KMS-11 (cell line): Measurements from ENCODE around the gene TESMIN.

Experiments
- H2AFZ ChIP-seq: fragments of 200-600 bp; sonication (generic); 2 replicates; pipeline ENCODE4 v1.6.1; 2016; ENCODE audit warnings: antibody characterized with exemption, mixed run types, low read depth
- H3K27ac ChIP-seq: fragments of 200-600 bp; sonication (generic); 2 replicates; pipeline ENCODE4 v1.6.1; 2016; ENCODE audit warnings: mild to moderate bottlenecking, mixed run types
- H3K27me3 ChIP-seq: fragments of 200-600 bp; sonication (generic); 2 replicates; pipeline ENCODE4 v1.6.1; 2017; ENCODE audit warnings: mild to moderate bottlenecking, low read depth, mixed run types, moderate library complexity; ENCODE audit not compliant: insufficient read depth
- H3K36me3 ChIP-seq: fragments of 200-600 bp; sonication (generic); 2 replicates; pipeline ENCODE4 v1.6.1; 2017; ENCODE audit warnings: mild to moderate bottlenecking, mixed run types; ENCODE audit not compliant: insufficient read depth
- H3K4me1 ChIP-seq: fragments of 200-600 bp; sonication (generic); 2 replicates; pipeline ENCODE4 v1.6.1; 2016; ENCODE audit warnings: mild to moderate bottlenecking, low read depth, mixed run types; ENCODE audit not compliant: poor library complexity, severe bottlenecking
- H3K4me2 ChIP-seq: fragments of 200-600 bp; sonication (generic); 2 replicates; pipeline ENCODE4 v1.7.0; 2016; ENCODE audit warnings: mild to moderate bottlenecking, mixed run types
- H3K4me3 ChIP-seq: fragments of 200-600 bp; sonication (generic); IDR thresholded peaks from 2 replicates; pipeline ENCODE4 v1.6.1; 2017; ENCODE audit warnings: low read depth, low read length, mixed read lengths; ENCODE audit not compliant: insufficient read depth
- H3K79me2 ChIP-seq: fragments of 200-600 bp; sonication (generic); 2 replicates; pipeline ENCODE4 v1.6.1; 2016; ENCODE audit warnings: low read depth, mixed run types; ENCODE audit not compliant: insufficient read depth
- H3K9ac ChIP-seq: fragments of 200-600 bp; sonication (generic); 2 replicates; pipeline ENCODE4 v1.6.1; 2016; ENCODE audit warnings: mild to moderate bottlenecking, mixed run types
- H4K20me1 ChIP-seq: fragments of 200-600 bp; sonication (generic); 2 replicates; pipeline ENCODE4 v1.6.1; 2016; ENCODE audit warnings: mild to moderate bottlenecking, mixed run types; ENCODE audit not compliant: insufficient read depth
- TF ChIP-seq, protein P1 (sequence below): fragments of 200-600 bp; sonication (generic); conservative IDR thresholded peaks from 2 replicates; pipeline ENCODE4 v1.6.1; 2017; ENCODE audit warnings: low read depth, mild to moderate bottlenecking, antibody characterized with exemption, low read length, moderate library complexity, mixed read lengths

Gene TESMIN

DNA sequence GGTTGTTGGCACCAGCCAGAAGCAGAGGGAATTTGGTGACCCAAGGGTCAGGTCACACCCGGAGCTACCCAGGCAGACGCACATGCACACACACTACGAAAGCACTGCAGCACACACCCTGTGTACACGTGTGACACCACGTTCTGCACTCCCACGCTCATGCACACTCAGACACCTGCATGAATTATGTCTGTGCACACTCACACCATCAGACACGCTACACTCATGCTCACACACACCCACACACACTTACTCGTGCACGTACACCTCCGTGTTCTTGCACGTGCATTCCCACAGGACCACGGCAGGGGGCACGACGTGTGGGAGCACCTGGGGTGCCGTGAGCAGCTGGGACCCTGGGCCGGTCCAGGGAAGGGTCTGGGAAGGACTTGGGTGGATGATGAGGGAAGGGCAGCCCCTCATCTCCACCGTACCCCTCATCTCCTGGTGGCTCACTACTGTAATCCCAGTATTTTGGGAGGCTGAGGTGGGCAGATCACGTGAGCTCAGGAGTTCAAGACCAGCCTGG, 87.8 kb downstream of the TESMIN start:
- Histone ChIP-seq H3K36me3 (no peaks in the 10 kb centered on the region), H2AFZ (no peak overlapping the region), H3K4me2 (no peak overlapping the region), H3K79me2 (no peaks in the 10 kb centered on the region), H3K27ac (no peak overlapping the region), H4K20me1 (no peaks in the 10 kb centered on the region), H3K27me3 (peaks cover 20% of the 10 kb centered on the region; the same call in 1 of the 2 replicates), H3K9ac (no peak overlapping the region), H3K4me3 (no peak overlapping the region), H3K4me1 (no peaks in the 10 kb centered on the region)
- TF ChIP-seq, protein P1, sequence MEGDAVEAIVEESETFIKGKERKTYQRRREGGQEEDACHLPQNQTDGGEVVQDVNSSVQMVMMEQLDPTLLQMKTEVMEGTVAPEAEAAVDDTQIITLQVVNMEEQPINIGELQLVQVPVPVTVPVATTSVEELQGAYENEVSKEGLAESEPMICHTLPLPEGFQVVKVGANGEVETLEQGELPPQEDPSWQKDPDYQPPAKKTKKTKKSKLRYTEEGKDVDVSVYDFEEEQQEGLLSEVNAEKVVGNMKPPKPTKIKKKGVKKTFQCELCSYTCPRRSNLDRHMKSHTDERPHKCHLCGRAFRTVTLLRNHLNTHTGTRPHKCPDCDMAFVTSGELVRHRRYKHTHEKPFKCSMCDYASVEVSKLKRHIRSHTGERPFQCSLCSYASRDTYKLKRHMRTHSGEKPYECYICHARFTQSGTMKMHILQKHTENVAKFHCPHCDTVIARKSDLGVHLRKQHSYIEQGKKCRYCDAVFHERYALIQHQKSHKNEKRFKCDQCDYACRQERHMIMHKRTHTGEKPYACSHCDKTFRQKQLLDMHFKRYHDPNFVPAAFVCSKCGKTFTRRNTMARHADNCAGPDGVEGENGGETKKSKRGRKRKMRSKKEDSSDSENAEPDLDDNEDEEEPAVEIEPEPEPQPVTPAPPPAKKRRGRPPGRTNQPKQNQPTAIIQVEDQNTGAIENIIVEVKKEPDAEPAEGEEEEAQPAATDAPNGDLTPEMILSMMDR, result no peak

DNA sequence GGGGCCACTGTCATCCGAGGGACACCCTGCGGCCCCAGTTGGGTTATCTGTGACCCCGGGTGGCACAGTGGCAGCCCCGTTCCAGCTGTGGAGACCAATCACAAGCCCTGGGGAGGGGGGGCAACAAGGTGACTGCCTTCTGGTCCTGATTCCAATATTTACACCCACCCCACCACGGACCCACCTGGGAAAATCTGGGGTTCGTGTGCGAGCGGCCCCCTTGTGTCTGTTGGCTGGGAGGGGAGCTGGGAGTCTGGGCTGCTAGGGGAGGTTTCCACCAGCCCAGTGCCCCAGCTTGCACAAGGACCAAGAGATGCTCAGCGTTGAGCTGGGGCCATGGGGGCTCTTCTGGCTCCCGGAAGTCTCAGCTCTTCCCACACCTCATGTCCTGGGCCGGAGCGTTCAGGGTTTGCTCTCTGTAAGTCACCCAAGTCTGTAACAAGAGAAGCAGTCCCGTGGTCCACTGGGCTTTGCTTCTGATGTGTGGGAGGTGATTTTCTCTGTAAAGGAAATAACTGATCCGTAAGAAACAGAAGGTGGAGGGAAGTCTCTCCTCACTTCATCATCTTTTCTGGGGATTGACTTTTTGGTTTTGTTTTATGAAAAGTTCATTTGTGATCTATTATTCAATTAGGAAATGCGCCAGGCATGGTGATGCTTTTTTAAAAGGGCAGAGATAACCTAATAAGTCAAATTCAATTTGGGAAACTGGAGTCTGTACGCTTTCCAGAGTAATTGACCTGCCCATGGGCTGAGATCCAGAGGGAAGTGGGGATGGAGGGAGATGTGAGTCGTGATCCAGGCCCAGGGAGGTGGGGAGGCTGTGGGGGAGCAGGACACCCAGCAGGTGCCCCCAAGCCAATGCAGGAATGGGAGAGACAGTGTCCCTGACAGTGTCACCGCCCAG, 89.4 kb downstream of the TESMIN start:
- Histone ChIP-seq H3K4me1 (no peaks in the 10 kb centered on the region), H3K4me3 (no peak overlapping the region), H3K9ac (no peak overlapping the region), H4K20me1 (no peaks in the 10 kb centered on the region), H3K27me3 (peaks cover 29% of the 10 kb centered on the region; the same call in 1 of the 2 replicates), H3K27ac (no peak overlapping the region), H3K4me2 (no peak overlapping the region), H2AFZ (no peak overlapping the region), H3K36me3 (no peaks in the 10 kb centered on the region), H3K79me2 (no peaks in the 10 kb centered on the region)
- TF ChIP-seq, protein P1, result no peak

DNA sequence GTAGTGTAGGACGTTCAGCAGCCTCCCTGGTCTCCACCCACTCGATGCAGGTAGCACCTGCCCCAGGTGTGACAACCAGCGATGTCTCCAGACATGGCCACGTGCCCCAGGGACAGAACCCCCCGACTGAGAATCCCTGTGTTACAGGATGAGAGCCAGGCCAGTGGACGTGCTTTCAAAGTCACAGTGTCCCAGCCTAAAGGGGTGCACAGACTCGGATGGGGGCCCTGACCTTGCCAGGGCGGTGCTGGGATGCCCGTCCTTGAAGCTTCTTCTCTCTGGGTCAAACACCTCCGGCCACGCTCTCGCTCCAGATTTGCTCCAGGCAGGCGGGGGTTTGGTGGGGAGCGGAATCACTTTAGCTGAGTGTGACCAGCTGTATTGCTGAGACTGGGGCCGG, 90.3 kb downstream of the TESMIN start:
- Histone ChIP-seq H3K4me2 (no peak overlapping the region), H3K79me2 (no peaks in the 10 kb centered on the region), H3K4me3 (no peak overlapping the region), H3K36me3 (no peaks in the 10 kb centered on the region), H4K20me1 (no peaks in the 10 kb centered on the region), H3K27me3 (peaks cover 33% of the 10 kb centered on the region; the same call in 1 of the 2 replicates), H3K9ac (no peak overlapping the region), H2AFZ (no peak overlapping the region), H3K4me1 (no peaks in the 10 kb centered on the region), H3K27ac (no peak overlapping the region)
- TF ChIP-seq, protein P1, result no peak

DNA sequence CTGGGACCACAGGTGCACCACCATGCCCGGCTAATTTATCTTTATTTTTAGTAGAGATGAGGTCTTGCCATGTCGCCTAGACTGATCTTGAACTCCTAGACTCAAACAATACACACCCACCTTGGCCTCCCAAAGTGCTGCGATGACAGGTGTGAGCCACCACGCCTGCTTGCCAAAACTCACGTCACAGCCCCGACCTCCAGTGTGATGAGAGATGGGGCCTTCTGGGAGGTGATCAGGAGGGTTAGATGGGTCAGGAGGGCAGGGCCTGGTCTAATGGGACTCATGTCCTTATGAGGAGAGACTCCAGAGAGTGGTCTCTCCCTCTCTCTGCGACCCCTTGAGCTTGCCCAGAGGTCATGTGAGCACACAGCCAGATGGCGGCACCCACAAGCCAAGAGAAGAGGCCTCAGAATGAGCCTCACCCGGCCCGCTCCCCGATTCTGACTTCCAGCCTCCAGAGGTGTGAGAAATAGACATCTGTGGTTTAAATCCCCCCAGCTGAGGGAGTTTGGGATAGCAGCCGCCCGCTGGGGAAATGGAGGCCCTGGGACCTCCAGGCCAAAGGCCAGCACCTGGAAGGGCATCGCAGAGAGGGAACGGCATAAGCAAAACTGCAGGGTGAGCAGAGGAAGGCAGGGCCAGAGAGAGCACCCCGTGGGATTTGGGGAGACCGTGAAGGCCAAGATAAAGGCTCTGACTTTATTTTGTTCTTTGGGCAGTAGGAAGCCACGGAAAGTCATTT, 91.1 kb downstream of the TESMIN start:
- no peaks in the 10 kb centered on the region for H3K4me1 ChIP-seq
- H3K36me3 ChIP-seq, result no peaks in the 10 kb centered on the region
- H3K79me2 ChIP-seq, result no peaks in the 10 kb centered on the region
- no peak overlapping the region for H3K27ac ChIP-seq
- no peak overlapping the region for H3K9ac ChIP-seq
- H4K20me1 ChIP-seq, result no peaks in the 10 kb centered on the region
- H3K27me3 ChIP-seq, result peaks cover 41% of the 10 kb centered on the region; the same call in 1 of the 2 replicates
- H2AFZ ChIP-seq, result no peak overlapping the region
- TF ChIP-seq, protein P1, result no peak
- no peak overlapping the region for H3K4me3 ChIP-seq
- no peak overlapping the region for H3K4me2 ChIP-seq
